22Rv1 (cell line): ENCODE data around the gene NFKB1.

Source experiments
- CTCF ChIP-seq: fragments of 450-650 bp; IDR thresholded peaks from 2 replicates; pipeline ENCODE4 v1.5.1; 2017; ENCODE audit warnings: mild to moderate bottlenecking
- ZFX ChIP-seq: fragments of 450-650 bp; IDR thresholded peaks from 2 replicates; pipeline ENCODE4 v1.6.1; 2017; ENCODE audit warnings: antibody characterized with exemption, borderline replicate concordance

- TF ChIP-seq CTCF (no peak), ZFX (no peak)
These were observed 13.3 kb downstream of the NFKB1 start for GRCh38 chr4:102514298-102514964.
